Measurements from ENCODE around the gene ARHGEF33. TPM values are rescaled to one million over a fixed set of nuclear protein-coding genes. Genes with fewer than 3 reads are reported as not detected.
"Not testable (repeated sequence)": the region's sequence is repeated elsewhere in the genome, so short reads cannot be mapped to it uniquely, and the experiment has no call there.

ARHGEF33 gene
- total RNA-seq, 2 donors from 2014 or later = 0.96 to 2.2 TPM

DNA sequence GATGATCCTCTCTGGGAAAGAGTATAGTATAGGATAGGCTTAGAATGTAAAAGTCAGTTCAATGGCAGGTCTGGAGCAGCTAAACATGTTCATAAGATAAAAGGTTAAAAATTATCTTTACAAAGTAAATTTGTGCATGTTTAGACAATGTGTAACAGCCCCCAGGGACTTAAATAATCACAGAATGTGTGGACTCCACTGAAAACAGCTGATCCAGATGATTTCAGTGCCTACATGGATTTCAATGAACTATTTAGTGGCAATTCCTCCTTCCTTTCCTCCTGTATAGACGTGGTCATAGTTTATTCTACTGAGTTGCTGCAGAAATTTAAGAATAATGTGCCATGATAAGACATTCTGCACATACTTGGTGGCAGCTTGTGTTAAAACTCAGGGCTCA is 42.9 kb downstream of the ARHGEF33 start:
- no peaks in the 10 kb centered on the region for H3K27me3 ChIP-seq (replicated peaks; ENCODE audit: insufficient read depth)
- no peak for DNase-seq (ENCODE audit: low spot score)
- H3K4me3 ChIP-seq = no peak overlapping the region
- intact Hi-C loops (cut with DNase I) = no loop called here
- H3K27ac ChIP-seq = no peak overlapping the region
- H3K9me3 ChIP-seq = no peaks in the 10 kb centered on the region
- 57% methylated on average over 1 of the region's 1 CpG for WGBS
- TF ChIP-seq, protein P1, sequence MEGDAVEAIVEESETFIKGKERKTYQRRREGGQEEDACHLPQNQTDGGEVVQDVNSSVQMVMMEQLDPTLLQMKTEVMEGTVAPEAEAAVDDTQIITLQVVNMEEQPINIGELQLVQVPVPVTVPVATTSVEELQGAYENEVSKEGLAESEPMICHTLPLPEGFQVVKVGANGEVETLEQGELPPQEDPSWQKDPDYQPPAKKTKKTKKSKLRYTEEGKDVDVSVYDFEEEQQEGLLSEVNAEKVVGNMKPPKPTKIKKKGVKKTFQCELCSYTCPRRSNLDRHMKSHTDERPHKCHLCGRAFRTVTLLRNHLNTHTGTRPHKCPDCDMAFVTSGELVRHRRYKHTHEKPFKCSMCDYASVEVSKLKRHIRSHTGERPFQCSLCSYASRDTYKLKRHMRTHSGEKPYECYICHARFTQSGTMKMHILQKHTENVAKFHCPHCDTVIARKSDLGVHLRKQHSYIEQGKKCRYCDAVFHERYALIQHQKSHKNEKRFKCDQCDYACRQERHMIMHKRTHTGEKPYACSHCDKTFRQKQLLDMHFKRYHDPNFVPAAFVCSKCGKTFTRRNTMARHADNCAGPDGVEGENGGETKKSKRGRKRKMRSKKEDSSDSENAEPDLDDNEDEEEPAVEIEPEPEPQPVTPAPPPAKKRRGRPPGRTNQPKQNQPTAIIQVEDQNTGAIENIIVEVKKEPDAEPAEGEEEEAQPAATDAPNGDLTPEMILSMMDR (IDR thresholded peaks at IDR 0.05) = no peak
- TF ChIP-seq POLR2A (IDR thresholded peaks at IDR 0.05) (no peak), POLR2AphosphoS5 (IDR thresholded peaks at IDR 0.05) (no peak)
- H3K4me1 ChIP-seq (replicated peaks) = no peaks in the 10 kb centered on the region
- no peaks in the 10 kb centered on the region for H3K36me3 ChIP-seq

DNA sequence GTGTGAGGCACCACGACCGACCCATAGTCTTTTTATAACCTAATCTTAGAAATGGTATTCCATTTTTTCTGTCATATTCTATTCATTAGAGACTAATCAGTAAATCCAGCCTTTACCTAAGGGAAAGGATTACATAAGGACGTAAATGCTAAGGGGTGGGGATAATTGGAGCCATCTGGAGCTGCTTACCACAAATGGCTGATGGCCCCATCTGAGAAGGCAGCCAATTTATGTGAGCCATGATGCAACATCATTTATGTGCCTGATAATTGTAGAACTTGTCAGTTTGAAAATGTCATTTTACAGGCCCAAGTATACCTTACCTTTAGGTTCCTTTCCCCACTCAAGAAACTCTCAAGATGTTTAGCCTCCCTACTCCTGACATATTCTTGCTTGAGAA is 44.0 kb downstream of the ARHGEF33 start:
- WGBS = 88% methylated on average over 3 of the region's 3 CpGs
- Histone ChIP-seq H3K27ac (no peak overlapping the region), H3K27me3 (replicated peaks; ENCODE audit: insufficient read depth) (no peaks in the 10 kb centered on the region), H3K4me1 (replicated peaks) (no peaks in the 10 kb centered on the region), H3K4me3 (no peak overlapping the region), H3K9me3 (no peaks in the 10 kb centered on the region), H3K36me3 (no peaks in the 10 kb centered on the region)
- DNase-seq (ENCODE audit: low spot score) = no peak
- TF ChIP-seq POLR2A (IDR thresholded peaks at IDR 0.05) = no peak
- intact Hi-C loops (cut with DNase I) = no loop called here

DNA sequence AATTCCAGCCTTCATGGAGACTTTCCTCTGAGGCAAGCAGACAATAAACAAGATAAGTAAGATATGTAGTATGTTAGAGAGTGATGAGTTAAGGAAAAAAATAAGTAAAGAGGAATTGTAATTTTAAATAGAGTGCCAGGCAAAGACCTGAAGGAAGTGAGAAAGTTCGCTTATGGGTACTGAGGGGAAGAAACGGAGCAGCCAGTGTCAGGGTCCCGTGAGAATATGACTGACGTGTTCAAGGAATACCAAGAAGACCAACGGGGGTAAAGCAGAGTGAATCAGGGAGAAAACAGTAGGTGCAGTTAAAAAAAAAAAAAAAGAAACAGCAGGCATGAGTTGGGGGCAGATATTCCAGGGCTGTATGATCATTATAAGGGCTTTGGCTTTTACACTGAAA is 45.1 kb downstream of the ARHGEF33 start:
- 73% methylated on average over 5 of the region's 5 CpGs for WGBS
- H3K27ac ChIP-seq = no peak overlapping the region
- intact Hi-C loops (cut with DNase I) = no loop called here
- DNase-seq (ENCODE audit: low spot score) = no peak
- TF ChIP-seq, protein P1 (IDR thresholded peaks at IDR 0.05) = no peak
- TF ChIP-seq POLR2A (IDR thresholded peaks at IDR 0.05) = no peak
- TF ChIP-seq POLR2AphosphoS5 (IDR thresholded peaks at IDR 0.05) = no peak
- H3K27me3 ChIP-seq (replicated peaks; ENCODE audit: insufficient read depth) = no peaks in the 10 kb centered on the region
- H3K4me3 ChIP-seq = no peak overlapping the region
- H3K4me1 ChIP-seq (replicated peaks) = no peaks in the 10 kb centered on the region
- H3K9me3 ChIP-seq = no peaks in the 10 kb centered on the region
- H3K36me3 ChIP-seq = no peaks in the 10 kb centered on the region

DNA sequence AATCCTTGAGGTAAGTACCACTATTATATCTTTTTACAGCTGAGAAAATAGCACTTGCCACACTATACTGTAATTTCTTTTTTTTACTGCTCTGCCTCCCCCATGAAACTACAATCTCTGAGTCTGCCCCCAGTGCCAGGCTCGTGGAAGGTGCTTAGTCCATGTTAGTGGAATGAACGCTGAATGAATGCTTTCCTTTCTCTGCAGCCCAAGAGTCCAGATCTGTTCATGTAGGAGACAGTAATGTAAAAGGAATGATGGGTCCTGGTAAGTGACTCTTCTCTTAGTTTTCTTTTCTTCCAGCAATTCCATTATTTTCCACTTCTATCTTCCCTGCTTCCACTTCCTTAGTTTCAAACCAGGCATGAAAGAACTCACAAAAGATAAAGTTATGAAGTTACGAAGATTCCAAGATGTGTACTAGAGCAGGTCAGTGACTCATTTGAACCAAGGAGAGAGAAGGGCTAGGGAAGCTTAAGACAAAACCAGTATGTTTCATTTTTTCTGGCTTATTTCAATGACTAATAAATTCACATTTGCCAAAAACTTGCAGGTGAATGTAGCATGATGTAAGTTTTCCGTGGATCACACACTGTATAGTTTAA is 46.0 kb downstream of the ARHGEF33 start:
- Histone ChIP-seq H3K36me3 (no peaks in the 10 kb centered on the region), H3K27me3 (replicated peaks; ENCODE audit: insufficient read depth) (no peaks in the 10 kb centered on the region), H3K27ac (no peak overlapping the region), H3K4me3 (no peak overlapping the region), H3K9me3 (no peaks in the 10 kb centered on the region), H3K4me1 (replicated peaks) (no peaks in the 10 kb centered on the region)
- 90% methylated on average over 4 of the region's 4 CpGs for WGBS
- TF ChIP-seq POLR2A (IDR thresholded peaks at IDR 0.05) (no peak), POLR2AphosphoS5 (IDR thresholded peaks at IDR 0.05) (no peak)
- no peak for DNase-seq (ENCODE audit: low spot score)
- intact Hi-C loops (cut with DNase I) = no loop called here

DNA sequence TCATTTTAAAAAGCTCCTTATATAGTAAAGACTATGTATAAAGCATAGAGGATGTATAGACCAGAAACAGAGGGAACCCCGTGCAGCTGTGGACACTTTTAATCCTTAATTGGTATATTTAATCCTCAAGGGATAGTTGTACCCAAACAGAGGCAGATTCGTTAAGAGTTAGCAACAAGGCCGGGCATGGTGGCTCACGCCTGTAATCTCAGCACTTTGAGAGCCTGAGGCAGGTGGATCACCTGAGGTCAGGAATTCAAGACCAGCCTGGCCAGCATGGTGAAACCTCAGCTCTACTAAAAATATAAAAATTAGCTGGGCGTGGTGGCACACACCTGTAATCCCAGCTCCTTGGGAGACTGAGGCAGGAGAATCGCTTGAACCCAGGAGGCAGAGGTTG is 46.8 kb downstream of the ARHGEF33 start:
- intact Hi-C loops (cut with DNase I); H3K36me3 ChIP-seq; H3K27me3 ChIP-seq (replicated peaks; ENCODE audit: insufficient read depth); H3K4me1 ChIP-seq (replicated peaks); H3K9me3 ChIP-seq; H3K27ac ChIP-seq; H3K4me3 ChIP-seq; DNase-seq (ENCODE audit: low spot score): not testable (repeated sequence)
- WGBS = 94% methylated on average over 6 of the region's 6 CpGs

DNA sequence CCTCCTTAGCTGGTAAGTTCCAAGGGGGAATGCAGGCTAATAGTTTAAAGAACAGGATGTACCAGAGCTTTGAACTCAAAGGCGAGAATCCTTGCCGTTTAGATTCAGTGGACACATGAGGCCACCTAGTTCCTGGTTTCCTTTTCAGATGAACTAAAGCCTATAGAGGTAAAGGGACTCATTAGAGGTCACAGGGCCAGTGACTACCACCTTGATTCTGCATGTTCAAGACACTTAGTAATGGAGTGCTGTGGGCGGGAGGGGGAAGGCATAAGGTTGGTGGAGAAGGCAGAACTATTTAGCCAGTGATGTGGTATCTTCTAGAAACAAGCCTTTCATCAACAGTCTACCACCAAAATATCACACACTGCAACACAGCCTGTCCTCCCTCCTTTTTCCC is 47.9 kb downstream of the ARHGEF33 start:
- no peak for DNase-seq (ENCODE audit: low spot score)
- WGBS = 82% methylated on average over 3 of the region's 3 CpGs
- no peaks in the 10 kb centered on the region for H3K36me3 ChIP-seq
- H3K9me3 ChIP-seq = no peaks in the 10 kb centered on the region
- no peaks in the 10 kb centered on the region for H3K4me1 ChIP-seq (replicated peaks)
- no peak overlapping the region for H3K4me3 ChIP-seq
- no peak overlapping the region for H3K27ac ChIP-seq
- intact Hi-C loops (cut with DNase I) = no loop called here
- H3K27me3 ChIP-seq (replicated peaks; ENCODE audit: insufficient read depth) = no peaks in the 10 kb centered on the region
- no peak for TF ChIP-seq POLR2A (IDR thresholded peaks at IDR 0.05)
- TF ChIP-seq, protein P1 (IDR thresholded peaks at IDR 0.05) = no peak
- no peak for TF ChIP-seq POLR2AphosphoS5 (IDR thresholded peaks at IDR 0.05)

Measured in prostate gland (tissue), 2 donors.